CD4-positive, alpha-beta memory T cell (primary cell): ENCODE data around the gene CSNK1G3. TPM values are rescaled to one million over a fixed set of nuclear protein-coding genes. Genes with fewer than 3 reads are reported as not detected.
"Not testable (repeated sequence)": the region's sequence is repeated elsewhere in the genome, so short reads cannot be mapped to it uniquely, and the experiment has no call there.

Experiments
- CTCF ChIA-PET: fragments of 350-600 bp; sonication (Branson Sonifier 250); formaldehyde crosslinking; loops from one replicate; lab custom pipeline; 2021; ENCODE audit warnings: inconsistent platforms; ENCODE audit not compliant: partially characterized antibody; lab: Charles Lee
- POLR2A ChIA-PET: fragments of 350-600 bp; sonication (Branson Sonifier 250); formaldehyde crosslinking; loops from one replicate; lab custom pipeline; 2021; ENCODE audit not compliant: partially characterized antibody; lab: Charles Lee
- DNase-seq, 5 donors: peaks; one replicate each; pipeline versions ENCODE4 v3.0.0 to v3.0.0-alpha.2; 2020 to 2022; ENCODE audit warnings: mixed read lengths in 1 of 5
- H3K27ac ChIP-seq: one replicate; pipeline ENCODE4 v1.7.0; 2013; ENCODE audit warnings: low read depth, low read length
- H3K27me3 ChIP-seq: 2 replicates; pipeline ENCODE4 v1.7.0; 2013; ENCODE audit warnings: mild to moderate bottlenecking, low read length, moderate library complexity; ENCODE audit not compliant: insufficient read depth
- H3K36me3 ChIP-seq: 2 replicates; pipeline ENCODE4 v1.7.0; 2013; ENCODE audit warnings: mild to moderate bottlenecking, low read length, moderate library complexity; ENCODE audit not compliant: insufficient read depth
- H3K4me1 ChIP-seq: 2 replicates; pipeline ENCODE4 v1.7.0; 2013; ENCODE audit warnings: mild to moderate bottlenecking, low read length, moderate library complexity; ENCODE audit not compliant: insufficient read depth
- H3K4me3 ChIP-seq, 2 donors: one replicate each; pipeline ENCODE4 v1.7.0; 2013; ENCODE audit warnings: low read length in 2 of 2, mild to moderate bottlenecking in 1 of 2
- H3K9me3 ChIP-seq, 2 donors: one replicate each; pipeline ENCODE4 v1.7.0; 2013; ENCODE audit warnings: low read length in 2 of 2, control low read depth in 1 of 2; ENCODE audit not compliant: control insufficient read depth in 1 of 2
- H3K27ac Mint-ChIP-seq, 7 donors: one replicate each; pipeline ENCODE4 v1.8.0; 2020 to 2021; ENCODE audit warnings: mixed read lengths in 7 of 7, mild to moderate bottlenecking in 6 of 7, inconsistent platforms in 3 of 7, moderate library complexity in 3 of 7
- H3K27me3 Mint-ChIP-seq, 2 donors: one replicate each; pipeline ENCODE4 v1.8.0; 2020 to 2021; ENCODE audit warnings: mixed read lengths in 2 of 2
- H3K36me3 Mint-ChIP-seq, 2 donors: one replicate each; pipeline ENCODE4 v1.8.0; 2020 to 2021; ENCODE audit warnings: mixed read lengths in 2 of 2, inconsistent platforms in 1 of 2, mild to moderate bottlenecking in 1 of 2
- H3K4me1 Mint-ChIP-seq, 4 donors: one replicate each; pipeline ENCODE4 v1.8.0; 2020 to 2021; ENCODE audit warnings: mixed read lengths in 4 of 4, mild to moderate bottlenecking in 1 of 4
- H3K4me3 Mint-ChIP-seq, 8 donors: one replicate each; pipeline ENCODE4 v1.8.0; 2020 to 2021; ENCODE audit warnings: mixed read lengths in 8 of 8, mild to moderate bottlenecking in 7 of 8, moderate library complexity in 6 of 8, inconsistent platforms in 3 of 8
- H3K9me3 Mint-ChIP-seq, 8 donors: one replicate each; pipeline ENCODE4 v1.8.0; 2020 to 2021; ENCODE audit warnings: mixed read lengths in 8 of 8, mild to moderate bottlenecking in 5 of 8, inconsistent platforms in 3 of 8, moderate library complexity in 1 of 8
- intact Hi-C: fragments of 100-400 bp; cut with micrococcal nuclease; formaldehyde crosslinking; loops from one replicate; pipeline ENCODE4 v1.15.1; 2023
- polyA plus RNA-seq, 2 donors: library from polyadenylated mRNA; unstranded; fragments of 300-500 nt; fragmentation: Illumina TruSeq; gene quantifications; one replicate each; pipeline ENCODE4 v1.2.3, GENCODE V29; 2021
- total RNA-seq, 2 experiments: library from RNA; stranded (reverse); gene quantifications; one replicate each; pipeline ENCODE4 v1.2.3, GENCODE V29; 2021

The CSNK1G3 gene
- 10 to 100 TPM; 86.5 to 93.0 TPM for total RNA-seq
- 10 to 100 TPM; 23.2 to 26.4 TPM for polyA plus RNA-seq

DNA sequence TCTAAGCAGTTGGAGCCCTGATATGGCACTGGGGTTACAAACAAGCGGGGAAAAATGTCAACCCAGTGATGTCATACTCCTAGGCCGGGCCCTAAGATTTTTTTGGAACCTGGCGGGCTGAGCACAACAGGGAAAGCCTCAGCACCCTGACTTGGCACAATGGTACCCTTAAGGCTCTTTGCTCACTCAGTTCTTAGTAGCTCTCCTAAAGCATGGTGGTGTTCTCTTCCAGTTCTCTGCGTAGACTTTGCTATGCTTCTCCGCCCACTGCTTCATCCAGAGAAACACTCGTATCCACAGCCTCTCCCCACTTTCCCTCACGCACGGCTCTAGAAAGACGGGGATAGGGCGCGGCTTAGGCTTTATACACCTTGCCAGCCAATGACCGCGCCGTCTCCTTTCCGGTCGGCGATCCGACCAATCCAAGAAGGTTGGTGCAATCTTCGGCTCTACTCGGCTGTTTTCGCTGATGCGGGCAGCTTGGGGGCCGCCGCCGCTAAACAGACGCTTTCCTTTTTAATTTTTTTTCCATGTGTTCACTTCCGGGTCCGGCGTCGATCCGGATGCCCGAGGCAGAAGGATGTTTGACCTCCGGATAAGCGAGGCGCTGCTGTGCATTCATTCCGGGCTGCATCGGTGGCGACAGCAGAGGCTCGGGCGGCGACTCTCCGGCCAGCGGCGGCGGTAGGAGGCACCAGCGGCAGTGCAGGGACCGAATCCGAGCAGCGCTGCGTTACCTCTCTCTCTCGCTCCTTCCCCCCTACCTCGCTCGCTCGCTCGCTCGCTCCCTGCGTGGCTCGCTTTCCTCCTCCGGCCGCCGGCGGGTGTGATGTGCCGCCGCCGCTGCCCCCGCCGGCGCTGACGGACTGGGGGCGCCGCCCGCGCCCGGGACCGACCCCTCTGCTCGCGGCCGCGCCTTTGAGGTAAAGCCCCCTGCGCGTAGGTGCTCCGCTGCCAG lies at the start of gene CSNK1G3:
Gene CSNK1G3 (plus strand): TSS at position 530 of the 958 bp plus-strand sequence. CDS start 33,487 bp downstream, outside the sequence.
- Mint-ChIP-seq H3K4me1 (peaks cover 25 to 53% (median 35%) of the 10 kb centered on the region in 4 donors), H3K27ac (peak within 1 kb of the TSS; percentile 95 to 99 (median 98)), H3K27me3 (no peaks in the 10 kb centered on the region), H3K36me3 (peaks cover 0 to 9% of the 10 kb centered on the region in 2 donors), H3K4me3 (peak within 1 kb of the TSS; percentile 94 to 99 (median 98)), H3K9me3 (no peaks in the 10 kb centered on the region)
- intact Hi-C loops: loop anchor here (1.0 to 10.0 kb wide), 5 partner anchors 89 to 1550 kb away; partner anchors contain the start of genes CEP120, SNX2, SNX24 and SRFBP1
- Histone ChIP-seq H3K9me3 (no peaks in the 10 kb centered on the region), H3K27me3 (no peaks in the 10 kb centered on the region), H3K27ac (peak within 1 kb of the TSS; percentile 71), H3K4me1 (peaks cover 44% of the 10 kb centered on the region), H3K4me3 (peak within 1 kb of the TSS; percentile 57 to 75), H3K36me3 (no peaks in the 10 kb centered on the region)
- peak; percentile 91 to 95 (median 92) for DNase-seq
- ChIA-PET POLR2A (interaction anchor here (0.7 to 10.4 kb wide), 9 partner anchors 10 to 99 kb away, joined by 3 to 181 read pairs (median 3); partner anchors contain the start of gene CEP120), CTCF (interaction anchor here (1.2 to 1.6 kb wide), 4 partner anchors 36 to 100 kb away, joined by 4 to 21 read pairs (median 6); partner anchors contain the start of gene CEP120)

DNA sequence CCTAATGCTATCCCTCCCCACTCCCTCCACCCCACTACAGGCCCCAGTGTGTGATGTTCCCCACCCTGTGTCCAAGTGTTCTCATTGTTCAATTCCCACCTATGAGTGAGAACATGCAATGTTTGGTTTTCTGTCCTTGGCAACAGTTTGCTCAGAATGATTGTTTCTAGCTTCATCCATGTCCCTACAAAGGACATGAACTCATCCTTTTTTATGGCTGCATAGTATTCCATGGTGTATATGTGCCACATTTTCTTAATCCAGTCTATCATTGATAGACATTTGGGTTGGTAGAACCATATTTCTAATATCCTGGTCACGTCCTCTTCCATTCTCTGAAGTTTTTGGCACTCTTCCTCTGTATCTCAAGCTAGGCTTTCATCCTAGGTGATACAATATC lies 45.1 kb upstream of the CSNK1G3 start:
- H3K27ac ChIP-seq, H3K27me3 ChIP-seq, H3K27me3 Mint-ChIP-seq, H3K27ac Mint-ChIP-seq, H3K4me3 ChIP-seq, CTCF ChIA-PET, H3K36me3 Mint-ChIP-seq, H3K36me3 ChIP-seq, H3K9me3 ChIP-seq, POLR2A ChIA-PET, intact Hi-C loops, H3K4me3 Mint-ChIP-seq, H3K4me1 ChIP-seq, H3K4me1 Mint-ChIP-seq, DNase-seq: not testable (repeated sequence)
- H3K9me3 Mint-ChIP-seq: peaks cover 0 to 18% (median 8%) of the 10 kb centered on the region in 8 donors

DNA sequence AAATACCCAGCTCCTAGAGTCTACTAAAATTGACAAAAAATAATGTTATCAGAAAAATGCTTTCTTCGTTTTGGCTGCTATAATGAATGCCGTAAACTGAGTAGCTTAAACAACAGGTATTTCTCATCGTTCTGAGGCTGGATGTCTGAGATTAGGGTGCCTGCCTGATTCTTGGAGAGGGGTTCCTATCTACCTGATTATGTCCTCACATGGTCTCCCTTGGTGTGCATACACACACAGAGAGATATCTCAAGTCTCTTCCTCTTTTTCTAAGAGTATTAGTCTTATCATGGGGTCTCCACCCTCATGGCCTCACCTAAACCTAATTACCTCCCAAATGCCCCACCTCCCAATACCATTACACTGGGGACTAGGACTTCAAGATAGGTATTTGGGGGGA lies 40.6 kb upstream of the CSNK1G3 start:
- Histone ChIP-seq H3K36me3 (no peaks in the 10 kb centered on the region), H3K9me3 (no peaks in the 10 kb centered on the region), H3K27me3 (no peaks in the 10 kb centered on the region), H3K4me1 (no peaks in the 10 kb centered on the region), H3K27ac (no peak overlapping the region), H3K4me3 (no peak overlapping the region)
- ChIA-PET POLR2A (no interaction called here), CTCF (no interaction called here)
- Mint-ChIP-seq H3K36me3 (no peaks in the 10 kb centered on the region), H3K27ac (no peak overlapping the region), H3K9me3 (peaks cover 0 to 18% (median 10%) of the 10 kb centered on the region in 8 donors), H3K4me3 (no peak overlapping the region), H3K4me1 (no peaks in the 10 kb centered on the region), H3K27me3 (peaks cover 7 to 11% of the 10 kb centered on the region in 2 donors)
- intact Hi-C loops: no loop called here
- DNase-seq: no peak

DNA sequence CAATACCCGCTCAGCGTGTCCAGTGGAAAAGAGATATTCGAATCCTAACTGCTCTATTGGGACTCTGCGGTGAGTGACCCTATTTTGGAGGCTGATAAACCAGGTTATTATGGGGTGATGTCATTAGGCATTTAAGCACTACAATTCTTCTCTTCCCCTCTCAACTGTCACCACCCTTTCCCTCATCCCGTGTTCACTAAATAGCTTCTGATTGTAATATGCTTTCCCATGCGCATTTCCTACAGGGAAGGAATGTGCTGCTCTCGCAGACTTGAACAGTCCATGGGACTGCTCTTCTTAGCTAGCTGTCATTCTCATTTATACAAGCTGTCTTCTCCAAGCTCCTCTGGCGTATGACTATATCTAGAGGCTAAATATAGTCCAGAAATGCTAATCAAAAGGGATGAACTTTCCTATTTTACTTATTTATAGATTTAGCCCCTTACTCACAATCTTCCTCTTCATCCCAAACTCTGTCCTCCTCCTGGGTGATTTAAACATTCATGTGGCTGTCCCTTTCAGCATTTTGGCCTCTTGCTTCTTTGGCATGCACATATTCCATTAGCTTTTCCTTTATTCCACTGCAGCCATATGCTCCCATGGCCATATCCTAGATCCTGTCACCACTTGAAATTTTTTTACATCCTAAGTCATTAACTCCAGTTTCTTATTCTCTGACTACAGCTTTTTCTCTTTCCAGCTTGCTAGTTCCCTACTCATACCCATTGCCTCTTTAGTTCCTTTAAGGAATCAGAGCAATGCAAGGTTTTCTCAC lies 39.6 kb upstream of the CSNK1G3 start:
- peak overlapping the region in 1 of 7 donors; percentile 25 for H3K27ac Mint-ChIP-seq

DNA sequence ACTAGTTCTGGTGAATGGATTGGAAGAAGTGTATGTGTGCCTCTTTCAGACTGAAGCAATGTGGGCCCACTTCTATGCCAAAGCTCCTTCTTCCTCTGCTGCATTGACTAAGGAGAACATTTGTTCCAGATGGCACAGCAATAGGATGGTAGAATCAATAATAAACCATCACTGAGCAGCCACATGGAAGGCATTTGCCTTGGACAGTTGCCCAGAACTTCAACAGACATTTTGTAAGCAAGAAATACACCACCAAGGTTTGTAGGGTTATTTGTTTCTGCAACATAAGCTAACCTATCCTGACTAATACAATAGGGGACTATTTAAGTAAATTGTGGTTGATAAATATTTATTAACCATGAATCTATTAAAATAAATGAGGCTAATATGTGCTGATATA lies 37.7 kb upstream of the CSNK1G3 start:
- Histone ChIP-seq H3K9me3 (no peaks in the 10 kb centered on the region), H3K27ac (no peak overlapping the region), H3K36me3 (no peaks in the 10 kb centered on the region), H3K4me3 (no peak overlapping the region), H3K27me3 (no peaks in the 10 kb centered on the region), H3K4me1 (no peaks in the 10 kb centered on the region)
- ChIA-PET POLR2A (no interaction called here), CTCF (no interaction called here)
- Mint-ChIP-seq H3K4me1 (no peaks in the 10 kb centered on the region), H3K27me3 (peaks cover 4 to 10% of the 10 kb centered on the region in 2 donors), H3K9me3 (peaks cover 0 to 9% (median 6%) of the 10 kb centered on the region in 8 donors), H3K27ac (no peak overlapping the region), H3K36me3 (no peaks in the 10 kb centered on the region), H3K4me3 (no peak overlapping the region)
- no peak for DNase-seq
- intact Hi-C loops: no loop called here

More for the DNA sequence above, 39.6 kb upstream of the CSNK1G3 start:
- no peaks in the 10 kb centered on the region for H3K4me1 ChIP-seq
- H3K9me3 ChIP-seq: no peaks in the 10 kb centered on the region
- H3K27ac ChIP-seq: no peak overlapping the region
- ChIA-PET CTCF (interaction anchor here (1.0 kb wide), 1 partner anchor 49 kb away, joined by 3 read pairs; no protein-coding TSS in a partner anchor), POLR2A (no interaction called here)
- H3K4me3 ChIP-seq: no peak overlapping the region
- H3K27me3 Mint-ChIP-seq: peaks cover 7 to 11% of the 10 kb centered on the region in 2 donors
- intact Hi-C loops: no loop called here
- H3K4me3 Mint-ChIP-seq: no peak overlapping the region
- H3K36me3 Mint-ChIP-seq: no peaks in the 10 kb centered on the region
- H3K4me1 Mint-ChIP-seq: no peaks in the 10 kb centered on the region
- H3K27me3 ChIP-seq: no peaks in the 10 kb centered on the region
- peaks cover 0 to 15% (median 8%) of the 10 kb centered on the region in 8 donors for H3K9me3 Mint-ChIP-seq
- no peaks in the 10 kb centered on the region for H3K36me3 ChIP-seq
- no peak for DNase-seq

DNA sequence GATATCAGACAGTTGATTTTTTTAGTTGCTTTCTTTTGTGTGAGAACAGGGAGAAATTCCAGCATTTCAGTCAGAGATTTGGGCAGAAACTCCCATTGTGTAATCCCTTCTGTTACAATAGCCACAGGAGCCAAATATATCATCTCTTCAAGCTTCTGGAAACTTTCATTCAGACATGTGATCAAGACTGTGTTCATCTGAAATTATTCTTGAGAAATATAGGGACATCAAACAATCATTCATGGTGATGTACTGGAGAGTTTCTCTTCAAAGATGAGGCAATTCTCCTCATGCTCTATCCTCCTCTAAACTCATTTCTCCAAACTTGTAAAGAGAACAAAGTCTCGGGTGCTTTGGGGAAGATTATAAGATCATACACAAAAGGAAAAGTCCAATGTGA lies 35.2 kb upstream of the CSNK1G3 start:
- no peak overlapping the region for H3K27ac ChIP-seq
- Mint-ChIP-seq H3K4me3 (no peak overlapping the region), H3K4me1 (no peaks in the 10 kb centered on the region), H3K9me3 (peaks cover 0 to 4% (median 0%) of the 10 kb centered on the region in 8 donors), H3K36me3 (no peaks in the 10 kb centered on the region), H3K27me3 (peaks cover 0 to 11% of the 10 kb centered on the region in 2 donors), H3K27ac (no peak overlapping the region)
- H3K36me3 ChIP-seq: no peaks in the 10 kb centered on the region
- DNase-seq: no peak
- H3K9me3 ChIP-seq: no peaks in the 10 kb centered on the region
- no peaks in the 10 kb centered on the region for H3K4me1 ChIP-seq
- no peaks in the 10 kb centered on the region for H3K27me3 ChIP-seq
- CTCF ChIA-PET: no interaction called here
- intact Hi-C loops: no loop called here
- H3K4me3 ChIP-seq: no peak overlapping the region
- POLR2A ChIA-PET: no interaction called here

DNA sequence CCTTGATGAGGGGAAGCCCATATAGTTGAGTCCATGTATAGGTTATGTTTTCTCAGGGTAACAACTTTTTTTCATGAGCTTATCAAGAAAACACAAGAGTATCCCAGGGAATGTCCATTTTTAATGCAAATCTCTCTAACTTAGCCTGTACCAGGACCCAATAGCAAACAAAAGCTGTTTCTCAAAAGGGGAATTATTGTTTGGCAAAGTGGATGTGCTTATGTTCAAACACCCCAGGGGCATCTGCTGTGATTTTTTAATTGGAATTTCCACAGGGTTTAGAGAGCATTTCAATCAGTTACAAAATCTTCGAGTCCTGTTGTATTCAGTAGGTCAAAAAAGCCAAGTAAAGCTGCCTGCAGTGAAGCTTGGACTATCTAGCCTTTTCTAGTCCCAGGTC lies 33.4 kb upstream of the CSNK1G3 start:
- no peak for DNase-seq
- H3K27ac ChIP-seq: no peak overlapping the region
- ChIA-PET CTCF (no interaction called here), POLR2A (no interaction called here)
- Mint-ChIP-seq H3K4me1 (no peaks in the 10 kb centered on the region), H3K36me3 (no peaks in the 10 kb centered on the region), H3K27me3 (peaks cover 0 to 10% of the 10 kb centered on the region in 2 donors), H3K9me3 (peaks cover 0 to 2% (median 0%) of the 10 kb centered on the region in 8 donors), H3K4me3 (no peak overlapping the region), H3K27ac (no peak overlapping the region)
- no peaks in the 10 kb centered on the region for H3K27me3 ChIP-seq
- H3K4me3 ChIP-seq: no peak overlapping the region
- no peaks in the 10 kb centered on the region for H3K4me1 ChIP-seq
- H3K36me3 ChIP-seq: no peaks in the 10 kb centered on the region
- intact Hi-C loops: no loop called here
- H3K9me3 ChIP-seq: no peaks in the 10 kb centered on the region
